Sigmoid colon (tissue), 7 donors: ENCODE results near the gene TNFRSF9. TPM values are rescaled to one million over a fixed set of nuclear protein-coding genes. Genes with fewer than 3 reads are reported as not detected.
A peak's percentile ranks its signal among the peaks of the same experiment; 100 is the strongest.

Experiments
- DNase-seq: peaks from one replicate; pipeline ENCODE4 v3.0.0-alpha.2; 2019
- H3K27ac ChIP-seq, 4 donors: fragments of 200-600 bp; sonication (generic); one replicate each; pipeline ENCODE4 v1.5.1; 2016 to 2019; ENCODE audit warnings: mild to moderate bottlenecking in 1 of 4
- H3K27me3 ChIP-seq, 3 donors: fragments of 200-600 bp; sonication (generic); one replicate each; pipeline ENCODE4 v1.5.1; 2019; ENCODE audit warnings: mild to moderate bottlenecking in 1 of 3
- H3K36me3 ChIP-seq, 4 donors: fragments of 200-600 bp; sonication (generic); one replicate each; pipeline ENCODE4 v1.5.1; 2016 to 2019
- H3K4me1 ChIP-seq, 4 donors: fragments of 200-600 bp; sonication (generic); one replicate each; pipeline ENCODE4 v1.5.1; 2017 to 2019
- H3K4me3 ChIP-seq, 4 donors: fragments of 200-600 bp; sonication (generic); one replicate each; pipeline ENCODE4 v1.5.1; 2017 to 2019; ENCODE audit warnings: mild to moderate bottlenecking in 2 of 4, moderate library complexity in 1 of 4
- H3K9me3 ChIP-seq, 4 donors: fragments of 200-600 bp in 3 of 4; sonication (generic) in 3 of 4; one replicate each; pipeline versions ENCODE4 v1.5.1 to v1.6.1; 2013 to 2019
- CTCF ChIP-seq, 4 experiments: fragments of 450-650 bp in 3 of 4; fragments of 200-600 bp in 1 of 4; IDR thresholded peaks; one replicate each; pipeline ENCODE4 v1.5.1; 2016 to 2019; ENCODE audit warnings: antibody characterized with exemption in 4 of 4, mild to moderate bottlenecking in 3 of 4, moderate library complexity in 2 of 4
- EP300 ChIP-seq, 4 donors: sonication (generic); formaldehyde crosslinking; IDR thresholded peaks; one replicate each; pipeline ENCODE4 v1.6.1; 2017; ENCODE audit warnings: antibody characterized with exemption in 4 of 4
- POLR2A ChIP-seq, 2 donors: fragments of 450-650 bp; IDR thresholded peaks; one replicate each; pipeline ENCODE4 v1.6.1; 2016; ENCODE audit warnings: antibody characterized with exemption in 2 of 2, mild to moderate bottlenecking in 2 of 2, moderate library complexity in 2 of 2
- POLR2AphosphoS5 ChIP-seq, 4 donors: sonication (generic); formaldehyde crosslinking; IDR thresholded peaks; one replicate each; pipeline ENCODE4 v1.6.1; 2017; ENCODE audit warnings: antibody characterized with exemption in 4 of 4
- WGBS, 2 donors: extraction: QIAGEN DNeasy Blood & Tissue Kit; methylation state at CpG; one replicate each; pipeline ENCODE4 v1.1.7; 2013; 5-methylcytosine and 5-hydroxymethylcytosine counted together
- intact Hi-C: fragments of 100-400 bp; cut with DNase I; formaldehyde crosslinking; loops from one replicate; pipeline ENCODE4 v1.15.1; 2023
- polyA plus RNA-seq, 3 donors: library from polyadenylated mRNA; stranded (reverse); fragments of 200-250 nt; gene quantifications; one replicate each; pipeline ENCODE4 v1.2.3, GENCODE V29; 2013
- total RNA-seq, 4 donors: library from RNA; depleted of rRNA; stranded (reverse); fragments of >200 nt; gene quantifications; one replicate each; pipeline ENCODE4 v1.1.0, GENCODE V29; 2016
- donor health status: healthy with polysubstance abuse.
- donor health status: Bipolar disorder and iron deficiency.
- donor health status: healthy.

Gene TNFRSF9
- total RNA-seq, result not detected
- polyA plus RNA-seq, result 1 to 10 TPM in 2 of 3 donors, not detected in 1; 1.2 to 1.7 TPM

GRCh38 chr1:7940745-7941436, at the start of gene TNFRSF9:
Gene TNFRSF9 (minus strand): TSS chr1:7940839. CDS start chr1:7939994, 845 bp downstream.
- 58 to 59% methylated on average over 14 of the region's 14 CpGs for WGBS, 2 donors
- no peaks in the 10 kb centered on the region for H3K9me3 ChIP-seq
- peaks cover 0 to 17% (median 7%) of the 10 kb centered on the region in 4 donors for H3K4me1 ChIP-seq
- no peak within 1 kb of the TSS for H3K27ac ChIP-seq
- no peak for DNase-seq
- H3K36me3 ChIP-seq, result no peaks in the 10 kb centered on the region
- intact Hi-C loops, result no loop called here
- TF ChIP-seq CTCF (IDR thresholded peaks at IDR 0.05), result no peak
- no peak for TF ChIP-seq POLR2AphosphoS5 (IDR thresholded peaks at IDR 0.05)
- TF ChIP-seq EP300 (IDR thresholded peaks at IDR 0.05), result no peak
- no peak for TF ChIP-seq POLR2A (IDR thresholded peaks at IDR 0.05)
- no peak within 1 kb of the TSS for H3K4me3 ChIP-seq
- H3K27me3 ChIP-seq, result peaks cover 0 to 24% (median 0%) of the 10 kb centered on the region in 3 donors

GRCh38 chr1:7989762-7990428, 49.3 kb upstream of the TNFRSF9 start:
- WGBS, 2 donors, result 76 to 81% methylated on average over 2 of the region's 2 CpGs
- H3K36me3 ChIP-seq, result peaks cover 0 to 20% (median 14%) of the 10 kb centered on the region in 4 donors
- no peak for DNase-seq
- no peaks in the 10 kb centered on the region for H3K27me3 ChIP-seq
- H3K4me1 ChIP-seq, result peaks cover 0 to 11% (median 0%) of the 10 kb centered on the region in 4 donors
- no peaks in the 10 kb centered on the region for H3K9me3 ChIP-seq
- peak overlapping the region in 2 of 4 donors; percentile 1 to 11 for H3K27ac ChIP-seq
- intact Hi-C loops, result no loop called here
- H3K4me3 ChIP-seq, result no peak overlapping the region
- TF ChIP-seq POLR2AphosphoS5 (IDR thresholded peaks at IDR 0.05) (no peak), POLR2A (IDR thresholded peaks at IDR 0.05) (no peak), CTCF (IDR thresholded peaks at IDR 0.05) (no peak), EP300 (IDR thresholded peaks at IDR 0.05) (no peak)

GRCh38 chr1:7988576-7988975, 47.9 kb upstream of the TNFRSF9 start:
- intact Hi-C loops, result no loop called here
- no peaks in the 10 kb centered on the region for H3K27me3 ChIP-seq
- H3K36me3 ChIP-seq, result peaks cover 0 to 33% (median 22%) of the 10 kb centered on the region in 4 donors
- no peaks in the 10 kb centered on the region for H3K9me3 ChIP-seq
- WGBS, 2 donors, result 90 to 93% methylated on average over 1 of the region's 1 CpG
- no peak overlapping the region for H3K27ac ChIP-seq
- H3K4me3 ChIP-seq, result no peak overlapping the region
- TF ChIP-seq POLR2AphosphoS5 (IDR thresholded peaks at IDR 0.05), result no peak
- TF ChIP-seq EP300 (IDR thresholded peaks at IDR 0.05), result no peak
- TF ChIP-seq CTCF (IDR thresholded peaks at IDR 0.05), result no peak
- TF ChIP-seq POLR2A (IDR thresholded peaks at IDR 0.05), result no peak
- no peak for DNase-seq
- H3K4me1 ChIP-seq, result peaks cover 0 to 11% (median 0%) of the 10 kb centered on the region in 4 donors

- H3K27me3 ChIP-seq, result no peaks in the 10 kb centered on the region
- no peak overlapping the region for H3K27ac ChIP-seq
- H3K36me3 ChIP-seq, result peaks cover 0 to 39% (median 28%) of the 10 kb centered on the region in 4 donors
- TF ChIP-seq POLR2A (IDR thresholded peaks at IDR 0.05) (no peak), EP300 (IDR thresholded peaks at IDR 0.05) (no peak), POLR2AphosphoS5 (IDR thresholded peaks at IDR 0.05) (no peak), CTCF (IDR thresholded peaks at IDR 0.05) (no peak)
- H3K9me3 ChIP-seq, result no peaks in the 10 kb centered on the region
- peaks cover 0 to 13% (median under 1%) of the 10 kb centered on the region in 4 donors for H3K4me1 ChIP-seq
- intact Hi-C loops, result no loop called here
- WGBS, 2 donors, result 92 to 96% methylated on average over 7 of the region's 7 CpGs
- no peak for DNase-seq
- no peak overlapping the region for H3K4me3 ChIP-seq
Measured at GRCh38 chr1:7987528-7987927, 46.9 kb upstream of the TNFRSF9 start.
